Nephron progenitor cell (in vitro differentiated cells): ENCODE measurements around the gene CMTM3.
"Not testable (repeated sequence)": the region's sequence is repeated elsewhere in the genome, so short reads cannot be mapped to it uniquely, and the experiment has no call there.

Experiments used
- DNase-seq: peaks from one replicate; pipeline ENCODE4 v3.0.0; 2021
- H3K27ac Mint-ChIP-seq: 2 replicates; pipeline ENCODE4 v1.8.0; 2021; ENCODE audit warnings: mild to moderate bottlenecking, moderate library complexity, mixed read lengths
- H3K27me3 Mint-ChIP-seq: 2 replicates; pipeline ENCODE4 v1.8.0; 2021; ENCODE audit warnings: mild to moderate bottlenecking, low read depth, mixed read lengths; ENCODE audit not compliant: poor library complexity
- H3K36me3 Mint-ChIP-seq: 2 replicates; pipeline ENCODE4 v1.8.0; 2021; ENCODE audit warnings: low read depth, mixed read lengths
- H3K4me1 Mint-ChIP-seq: 2 replicates; pipeline ENCODE4 v1.8.0; 2021; ENCODE audit warnings: mixed read lengths
- H3K4me3 Mint-ChIP-seq: 2 replicates; pipeline ENCODE4 v1.8.0; 2021; ENCODE audit warnings: mild to moderate bottlenecking, moderate library complexity, mixed read lengths
- H3K9me3 Mint-ChIP-seq: 2 replicates; pipeline ENCODE4 v1.8.0; 2021; ENCODE audit warnings: mild to moderate bottlenecking, moderate library complexity, mixed read lengths
- TF ChIP-seq, protein P1 (sequence below): fragments of 200-600 bp; sonication (generic); IDR thresholded peaks from 2 replicates; pipeline ENCODE4 v1.5.0; 2021; ENCODE audit warnings: antibody characterized with exemption

Gene CMTM3

GRCh38 chr16:66563574-66564334, 40.8 kb upstream of the CMTM3 start:
- no peak for DNase-seq
- TF ChIP-seq, protein P1, sequence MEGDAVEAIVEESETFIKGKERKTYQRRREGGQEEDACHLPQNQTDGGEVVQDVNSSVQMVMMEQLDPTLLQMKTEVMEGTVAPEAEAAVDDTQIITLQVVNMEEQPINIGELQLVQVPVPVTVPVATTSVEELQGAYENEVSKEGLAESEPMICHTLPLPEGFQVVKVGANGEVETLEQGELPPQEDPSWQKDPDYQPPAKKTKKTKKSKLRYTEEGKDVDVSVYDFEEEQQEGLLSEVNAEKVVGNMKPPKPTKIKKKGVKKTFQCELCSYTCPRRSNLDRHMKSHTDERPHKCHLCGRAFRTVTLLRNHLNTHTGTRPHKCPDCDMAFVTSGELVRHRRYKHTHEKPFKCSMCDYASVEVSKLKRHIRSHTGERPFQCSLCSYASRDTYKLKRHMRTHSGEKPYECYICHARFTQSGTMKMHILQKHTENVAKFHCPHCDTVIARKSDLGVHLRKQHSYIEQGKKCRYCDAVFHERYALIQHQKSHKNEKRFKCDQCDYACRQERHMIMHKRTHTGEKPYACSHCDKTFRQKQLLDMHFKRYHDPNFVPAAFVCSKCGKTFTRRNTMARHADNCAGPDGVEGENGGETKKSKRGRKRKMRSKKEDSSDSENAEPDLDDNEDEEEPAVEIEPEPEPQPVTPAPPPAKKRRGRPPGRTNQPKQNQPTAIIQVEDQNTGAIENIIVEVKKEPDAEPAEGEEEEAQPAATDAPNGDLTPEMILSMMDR: no peak
- peaks cover 48% of the 10 kb centered on the region for H3K36me3 Mint-ChIP-seq
- no peak overlapping the region for H3K4me3 Mint-ChIP-seq
- H3K9me3 Mint-ChIP-seq: no peaks in the 10 kb centered on the region
- peaks cover 10% of the 10 kb centered on the region for H3K4me1 Mint-ChIP-seq
- H3K27ac Mint-ChIP-seq: no peak overlapping the region
- no peaks in the 10 kb centered on the region for H3K27me3 Mint-ChIP-seq

DNA sequence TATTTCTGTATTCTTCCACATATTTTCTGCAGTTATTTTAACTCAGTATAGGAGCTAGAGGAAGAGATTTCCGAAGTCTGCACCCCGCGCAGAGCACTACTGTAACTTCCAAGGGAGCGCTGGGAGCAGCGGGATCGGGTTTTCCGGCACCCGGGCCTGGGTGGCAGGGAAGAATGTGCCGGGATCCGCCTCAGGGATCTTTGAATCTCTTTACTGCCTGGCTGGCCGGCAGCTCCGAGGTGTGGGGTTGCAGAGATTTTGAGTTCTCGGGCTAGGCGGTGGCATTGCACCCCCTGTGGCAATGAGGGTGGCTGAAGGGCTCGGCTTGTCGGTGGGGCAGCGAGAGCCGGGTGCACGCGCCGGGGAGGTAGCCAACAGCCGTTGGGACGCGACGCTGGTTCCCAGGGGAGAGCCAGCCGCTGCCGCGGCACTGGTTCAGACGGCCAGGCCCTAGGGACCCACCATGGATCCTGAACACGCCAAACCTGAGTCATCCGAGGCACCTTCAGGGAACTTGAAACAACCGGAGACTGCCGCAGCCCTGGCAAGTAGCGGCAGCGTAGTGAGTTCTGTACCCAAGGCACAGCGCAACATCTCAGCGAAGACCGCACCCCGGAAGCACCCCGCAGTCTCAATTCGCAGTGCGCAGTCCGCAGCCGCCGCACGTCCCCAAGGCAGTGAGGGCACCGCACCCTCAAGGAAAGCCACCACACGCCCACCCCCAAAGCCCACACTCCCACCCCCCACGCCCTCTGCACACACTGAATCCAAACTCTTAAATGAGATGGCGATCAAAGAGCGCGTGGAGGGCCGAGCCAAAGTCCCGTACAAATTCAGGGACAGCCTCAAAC, 38.2 kb upstream of the CMTM3 start, which contains the start of gene CMTM1:
Gene CMTM1, plus strand, starts transcription at position 389 of the 851 bp plus-strand sequence. Its CDS starts 75 bp downstream, at position 464.
- H3K27ac Mint-ChIP-seq: no peak within 1 kb of the TSS
- no peaks in the 10 kb centered on the region for H3K9me3 Mint-ChIP-seq
- H3K36me3 Mint-ChIP-seq: peaks cover 35% of the 10 kb centered on the region
- H3K4me1 Mint-ChIP-seq: no peaks in the 10 kb centered on the region
- no peaks in the 10 kb centered on the region for H3K27me3 Mint-ChIP-seq
- no peak within 1 kb of the TSS for H3K4me3 Mint-ChIP-seq
- TF ChIP-seq, protein P1: no peak
- DNase-seq: no peak

GRCh38 chr16:66567270-66567669, 37.2 kb upstream of the CMTM3 start:
- not testable (repeated sequence) for H3K9me3 Mint-ChIP-seq, H3K27ac Mint-ChIP-seq, H3K4me1 Mint-ChIP-seq, H3K4me3 Mint-ChIP-seq, H3K27me3 Mint-ChIP-seq, DNase-seq
- peaks cover 29% of the 10 kb centered on the region for H3K36me3 Mint-ChIP-seq

DNA sequence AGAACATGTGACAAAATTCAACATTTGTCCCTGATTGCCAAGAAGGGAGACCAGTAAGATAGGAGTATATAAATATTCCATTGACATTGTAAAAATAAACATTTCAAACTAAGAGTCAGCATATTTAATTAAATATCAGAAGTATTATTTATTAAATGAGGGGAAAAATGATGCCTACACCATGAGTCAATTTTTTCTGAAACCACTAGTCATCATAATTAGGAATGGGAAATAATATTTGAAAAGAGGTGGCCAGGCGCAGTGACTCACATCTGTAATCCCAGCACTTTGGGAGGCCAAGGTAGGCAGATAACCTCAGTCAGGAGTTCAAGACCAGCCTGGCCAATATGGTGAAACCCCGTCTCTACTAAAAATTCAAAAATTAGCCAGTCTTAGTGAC, 36.1 kb upstream of the CMTM3 start:
- Mint-ChIP-seq H3K4me1 (no peaks in the 10 kb centered on the region), H3K36me3 (peaks cover 29% of the 10 kb centered on the region), H3K4me3 (no peak overlapping the region), H3K27ac (no peak overlapping the region), H3K27me3 (peaks cover 6% of the 10 kb centered on the region), H3K9me3 (no peaks in the 10 kb centered on the region)
- TF ChIP-seq, protein P1: no peak
- DNase-seq: no peak

DNA sequence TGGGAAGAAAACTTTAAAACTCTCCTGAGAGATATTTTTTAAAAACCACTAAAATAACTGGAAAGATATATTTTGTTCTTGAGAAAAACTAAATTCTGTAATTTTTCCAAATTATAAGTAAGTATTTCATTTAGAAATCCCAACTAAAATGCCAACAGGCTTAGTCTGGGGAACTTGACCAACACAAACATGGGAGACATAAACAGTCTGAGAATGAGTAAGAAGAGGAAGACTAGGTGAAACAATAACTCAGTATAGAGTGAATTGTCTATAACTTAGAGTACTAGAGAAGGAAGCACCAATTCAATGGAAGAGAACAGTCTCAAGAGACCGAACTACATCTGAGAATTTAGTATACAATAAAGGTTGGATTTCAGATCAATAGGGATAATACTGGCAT, 35.4 kb upstream of the CMTM3 start:
- Mint-ChIP-seq H3K4me1 (no peaks in the 10 kb centered on the region), H3K36me3 (peaks cover 29% of the 10 kb centered on the region), H3K27me3 (peaks cover 6% of the 10 kb centered on the region), H3K27ac (no peak overlapping the region), H3K4me3 (no peak overlapping the region), H3K9me3 (no peaks in the 10 kb centered on the region)
- no peak for DNase-seq
- TF ChIP-seq, protein P1: no peak

DNA sequence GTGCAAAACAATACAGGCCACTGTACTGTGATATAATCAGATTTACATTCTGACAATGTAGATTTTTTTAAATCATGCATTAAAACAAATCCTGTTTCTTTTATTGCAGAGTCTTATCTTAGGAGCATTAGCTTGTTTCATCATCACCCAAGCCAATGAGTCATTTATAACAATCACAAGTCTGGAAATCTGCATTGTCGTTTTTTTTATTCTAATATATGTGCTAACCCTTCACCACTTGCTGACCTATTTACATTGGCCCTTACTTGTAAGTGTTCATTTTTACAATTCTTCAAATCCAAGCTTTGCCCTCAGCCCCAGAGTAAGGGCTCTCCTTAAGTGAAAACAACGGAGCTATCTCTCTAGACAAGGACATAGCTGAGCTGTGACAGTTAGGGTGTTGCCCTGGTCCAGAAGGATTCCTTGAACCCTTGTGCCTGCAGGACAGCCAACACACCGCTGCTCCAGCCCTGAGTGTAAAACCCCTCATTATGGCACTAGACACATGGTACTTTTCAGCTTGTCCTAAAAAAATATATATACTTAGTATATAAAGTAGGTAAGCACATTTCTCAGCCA, 34.6 kb upstream of the CMTM3 start:
- H3K27me3 Mint-ChIP-seq: peaks cover 6% of the 10 kb centered on the region
- no peaks in the 10 kb centered on the region for H3K9me3 Mint-ChIP-seq
- H3K4me1 Mint-ChIP-seq: no peaks in the 10 kb centered on the region
- TF ChIP-seq, protein P1: no peak
- H3K27ac Mint-ChIP-seq: peak overlapping the region; percentile 30
- DNase-seq: no peak
- no peak overlapping the region for H3K4me3 Mint-ChIP-seq
- H3K36me3 Mint-ChIP-seq: peaks cover 29% of the 10 kb centered on the region
